GM21619 (cell line): ENCODE results near the gene CAPRIN2.

Source experiments
- ATAC-seq: cut with Tn5 transposase; IDR thresholded peaks from one replicate; pipeline ENCODE4 v1.9.1; 2021; ENCODE audit not compliant: unreplicated experiment

CAPRIN2 gene, protein sequence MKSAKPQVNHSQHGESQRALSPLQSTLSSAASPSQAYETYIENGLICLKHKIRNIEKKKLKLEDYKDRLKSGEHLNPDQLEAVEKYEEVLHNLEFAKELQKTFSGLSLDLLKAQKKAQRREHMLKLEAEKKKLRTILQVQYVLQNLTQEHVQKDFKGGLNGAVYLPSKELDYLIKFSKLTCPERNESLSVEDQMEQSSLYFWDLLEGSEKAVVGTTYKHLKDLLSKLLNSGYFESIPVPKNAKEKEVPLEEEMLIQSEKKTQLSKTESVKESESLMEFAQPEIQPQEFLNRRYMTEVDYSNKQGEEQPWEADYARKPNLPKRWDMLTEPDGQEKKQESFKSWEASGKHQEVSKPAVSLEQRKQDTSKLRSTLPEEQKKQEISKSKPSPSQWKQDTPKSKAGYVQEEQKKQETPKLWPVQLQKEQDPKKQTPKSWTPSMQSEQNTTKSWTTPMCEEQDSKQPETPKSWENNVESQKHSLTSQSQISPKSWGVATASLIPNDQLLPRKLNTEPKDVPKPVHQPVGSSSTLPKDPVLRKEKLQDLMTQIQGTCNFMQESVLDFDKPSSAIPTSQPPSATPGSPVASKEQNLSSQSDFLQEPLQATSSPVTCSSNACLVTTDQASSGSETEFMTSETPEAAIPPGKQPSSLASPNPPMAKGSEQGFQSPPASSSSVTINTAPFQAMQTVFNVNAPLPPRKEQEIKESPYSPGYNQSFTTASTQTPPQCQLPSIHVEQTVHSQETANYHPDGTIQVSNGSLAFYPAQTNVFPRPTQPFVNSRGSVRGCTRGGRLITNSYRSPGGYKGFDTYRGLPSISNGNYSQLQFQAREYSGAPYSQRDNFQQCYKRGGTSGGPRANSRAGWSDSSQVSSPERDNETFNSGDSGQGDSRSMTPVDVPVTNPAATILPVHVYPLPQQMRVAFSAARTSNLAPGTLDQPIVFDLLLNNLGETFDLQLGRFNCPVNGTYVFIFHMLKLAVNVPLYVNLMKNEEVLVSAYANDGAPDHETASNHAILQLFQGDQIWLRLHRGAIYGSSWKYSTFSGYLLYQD

DNA sequence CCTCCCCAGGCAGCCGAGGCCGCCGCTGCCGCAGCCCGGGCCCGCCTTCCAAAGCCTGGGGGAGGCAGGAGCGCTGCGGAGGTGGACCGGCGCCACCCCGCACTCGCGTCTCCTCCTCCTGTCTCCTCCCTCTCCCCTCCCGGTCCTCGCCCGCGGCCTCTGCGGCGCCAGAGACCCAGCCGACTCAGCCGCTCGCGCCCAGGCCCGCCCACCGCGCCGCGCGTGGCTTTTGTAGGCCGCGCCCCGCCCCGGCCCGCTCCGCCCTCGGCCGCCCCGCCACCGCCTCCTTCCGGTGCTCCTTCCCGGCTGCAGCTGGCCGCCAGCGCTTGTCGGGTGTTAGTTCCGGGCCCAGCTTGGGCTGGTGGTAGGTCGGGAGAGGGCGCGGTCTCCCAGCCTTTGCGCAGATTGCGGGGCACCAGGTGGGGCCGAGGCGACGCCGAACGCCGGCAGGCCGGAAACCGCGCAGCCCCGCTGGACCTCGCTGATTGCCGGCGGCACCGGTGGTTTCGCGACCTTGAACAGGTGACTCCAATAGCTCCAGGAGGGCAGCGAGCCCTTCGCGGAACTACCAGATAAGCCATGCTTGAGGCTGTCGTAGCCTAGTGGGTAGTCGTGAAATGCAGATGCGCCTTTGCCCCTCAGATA lies at the start of gene CAPRIN2:
Gene CAPRIN2, minus strand, starts transcription at position 202 of the 645 bp plus-strand sequence. CDS start 1,431 bp downstream, outside the sequence.
- ATAC-seq, result peak; percentile 91

DNA sequence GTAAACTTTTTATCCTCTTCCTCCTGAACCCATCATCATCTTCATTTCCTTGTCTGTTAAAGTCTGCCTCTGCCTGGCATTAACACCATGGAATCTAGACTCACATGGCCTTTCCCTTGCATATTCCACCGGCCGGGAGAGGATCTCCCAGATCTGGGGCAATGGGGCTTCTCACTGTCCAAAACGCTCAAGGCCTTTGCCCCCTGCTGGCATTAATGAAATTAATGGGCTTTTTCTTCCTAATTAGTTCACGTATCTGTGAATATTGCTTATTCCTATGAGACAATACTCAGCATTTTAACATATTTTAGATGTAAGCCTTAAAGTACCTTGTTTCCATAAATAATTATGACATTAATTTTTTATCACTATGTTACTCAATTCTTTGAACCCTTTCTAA lies 42.9 kb upstream of the CAPRIN2 start:
- ATAC-seq, result no peak

DNA sequence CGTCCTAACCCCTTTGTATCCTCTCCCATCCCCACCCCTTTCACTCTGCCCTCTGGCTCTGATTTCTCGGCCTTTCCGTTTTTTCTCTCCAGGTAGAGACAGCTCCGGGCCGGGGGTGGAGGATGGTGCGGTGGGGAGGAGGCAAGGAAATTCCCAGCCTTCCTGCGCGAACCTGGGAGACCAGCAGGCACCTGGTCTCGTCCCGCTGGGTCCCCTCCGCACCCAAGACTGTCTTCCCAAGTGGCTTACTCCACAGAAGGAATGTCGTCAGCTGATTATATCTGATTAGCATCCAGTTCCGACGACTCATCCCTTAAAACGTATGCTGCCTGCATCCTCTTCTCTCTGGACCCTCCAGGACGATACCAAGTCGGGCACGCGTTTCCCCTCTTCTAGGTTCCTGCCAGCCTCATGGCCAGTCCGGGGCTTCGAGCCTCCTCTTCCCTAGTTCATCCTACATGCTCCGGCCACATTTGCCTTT lies 42.2 kb upstream of the CAPRIN2 start:
- no peak for ATAC-seq

DNA sequence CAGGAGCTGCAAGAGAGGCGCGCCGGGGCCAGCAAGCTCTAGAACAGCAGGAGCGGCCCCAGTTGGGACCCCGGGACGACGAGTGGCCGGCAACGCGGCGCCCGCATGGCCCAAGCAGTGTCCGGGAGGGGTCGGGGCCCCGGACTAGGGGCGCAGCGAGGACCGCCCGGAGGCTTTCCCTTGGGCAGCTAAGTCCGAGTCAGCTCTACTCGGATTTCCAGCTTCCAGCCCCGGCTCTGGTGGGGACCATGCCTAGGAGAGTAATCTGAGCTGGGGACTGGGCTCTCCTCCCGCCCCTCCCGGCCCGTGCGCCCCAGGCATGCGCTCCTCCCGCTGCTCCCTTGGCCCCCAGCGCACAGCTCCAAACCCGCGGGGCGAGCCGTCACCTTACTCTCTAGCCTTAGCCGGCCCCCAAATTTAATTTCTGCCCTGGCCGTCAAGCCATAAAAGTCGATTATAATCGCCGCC lies 41.6 kb upstream of the CAPRIN2 start:
- peak; percentile 13 for ATAC-seq

DNA sequence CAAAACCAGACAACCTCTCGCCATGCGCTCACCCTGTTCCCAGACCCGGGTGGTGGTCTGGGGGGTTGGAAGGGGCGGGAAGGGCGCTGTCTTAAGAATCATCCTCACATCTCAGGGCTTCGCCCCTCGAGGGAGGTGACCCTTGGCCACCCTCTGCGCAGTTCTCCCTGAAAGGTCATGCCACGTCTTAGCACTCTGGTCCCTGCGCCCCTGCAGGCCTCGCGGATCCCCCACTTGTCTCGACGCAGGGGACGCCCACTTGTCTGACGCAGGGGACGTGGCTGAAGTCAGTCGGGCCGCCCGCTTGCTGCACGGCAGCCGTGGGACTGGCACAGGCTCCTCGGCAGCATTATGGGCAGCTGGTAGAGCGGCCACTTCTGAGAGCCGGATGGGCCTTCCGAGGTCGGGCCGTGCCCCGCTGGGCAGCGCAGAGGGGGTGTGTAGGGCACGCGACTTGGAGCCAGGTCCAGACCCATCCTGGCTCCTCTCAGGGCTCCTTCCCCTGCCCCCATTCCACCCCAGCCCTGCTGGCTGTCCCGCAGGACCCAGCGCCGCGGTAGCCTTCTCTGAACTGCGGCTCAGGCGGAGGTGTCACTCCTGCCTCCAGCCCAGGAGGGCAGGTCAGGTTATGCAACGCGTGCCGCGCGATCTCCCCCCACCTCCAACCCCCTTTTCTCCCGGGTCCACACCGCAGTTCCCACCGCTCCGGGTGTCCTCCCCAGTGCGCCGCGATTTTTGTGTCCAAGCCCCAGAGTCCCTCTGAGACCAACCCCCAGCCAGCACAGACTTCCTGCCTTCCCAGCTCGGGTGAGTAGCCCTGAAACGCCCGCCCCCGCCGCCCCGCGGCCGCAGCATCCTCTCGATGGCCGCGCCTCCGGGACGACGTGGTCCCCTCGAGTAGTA lies 40.9 kb upstream of the CAPRIN2 start:
- ATAC-seq, result peak; percentile 96

DNA sequence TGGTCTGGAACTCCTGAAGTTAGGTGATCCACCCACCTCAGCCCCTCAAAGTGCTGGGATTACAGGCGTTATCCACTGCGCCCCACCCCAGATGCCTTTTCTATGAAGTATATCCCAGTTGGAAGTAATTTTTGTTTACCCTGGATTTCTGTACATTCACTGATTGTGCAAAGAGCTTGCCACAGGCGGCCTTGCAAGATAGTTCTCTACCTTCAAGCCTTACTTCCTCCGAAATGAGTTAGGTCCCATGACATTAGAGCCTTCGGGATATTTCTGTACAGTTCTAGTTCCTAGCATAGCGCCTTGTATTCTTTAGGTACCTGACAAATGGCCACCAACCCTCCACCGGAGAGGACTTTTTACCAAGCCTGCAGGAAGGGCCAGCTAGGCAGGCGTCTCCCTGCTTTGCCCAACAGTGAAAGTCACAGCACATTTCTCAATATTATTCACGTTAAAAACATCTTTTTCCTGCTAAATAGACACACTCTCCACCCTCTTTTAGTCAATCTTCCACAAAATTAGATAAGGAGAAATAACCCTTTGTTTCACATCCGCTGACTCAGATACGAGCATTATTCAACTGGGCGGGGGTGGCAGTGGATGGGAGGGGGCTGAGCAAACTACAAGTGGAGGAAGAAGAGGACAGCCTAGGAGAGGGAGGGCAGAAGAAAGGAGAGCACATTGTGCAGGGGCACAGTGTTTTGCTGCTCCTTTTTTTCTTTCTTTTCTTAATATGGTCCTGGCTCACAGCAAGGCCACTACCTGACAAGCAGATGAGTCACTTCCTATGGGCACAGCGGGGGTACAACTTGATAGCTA lies 40.0 kb upstream of the CAPRIN2 start:
- no peak for ATAC-seq

DNA sequence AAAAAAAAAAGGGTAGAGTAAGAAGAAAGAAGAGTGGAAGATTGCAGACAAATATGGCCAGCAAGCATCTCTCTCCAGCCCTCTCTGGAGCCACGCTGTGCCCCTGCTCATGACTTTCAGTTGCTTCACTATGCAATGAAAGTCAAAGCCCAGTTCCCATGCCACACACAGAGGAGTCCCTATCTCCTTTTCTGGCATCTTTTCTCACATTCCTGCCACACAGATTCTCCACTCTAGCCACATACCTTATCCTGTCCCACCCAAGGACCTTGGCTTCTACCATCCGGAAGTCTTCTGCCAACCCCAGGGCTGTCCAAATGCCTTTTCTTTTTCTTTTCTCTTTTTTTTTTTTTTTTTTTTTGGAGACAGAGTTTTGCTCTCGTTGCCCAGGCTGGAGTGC lies 39.3 kb upstream of the CAPRIN2 start:
- ATAC-seq, result no peak

DNA sequence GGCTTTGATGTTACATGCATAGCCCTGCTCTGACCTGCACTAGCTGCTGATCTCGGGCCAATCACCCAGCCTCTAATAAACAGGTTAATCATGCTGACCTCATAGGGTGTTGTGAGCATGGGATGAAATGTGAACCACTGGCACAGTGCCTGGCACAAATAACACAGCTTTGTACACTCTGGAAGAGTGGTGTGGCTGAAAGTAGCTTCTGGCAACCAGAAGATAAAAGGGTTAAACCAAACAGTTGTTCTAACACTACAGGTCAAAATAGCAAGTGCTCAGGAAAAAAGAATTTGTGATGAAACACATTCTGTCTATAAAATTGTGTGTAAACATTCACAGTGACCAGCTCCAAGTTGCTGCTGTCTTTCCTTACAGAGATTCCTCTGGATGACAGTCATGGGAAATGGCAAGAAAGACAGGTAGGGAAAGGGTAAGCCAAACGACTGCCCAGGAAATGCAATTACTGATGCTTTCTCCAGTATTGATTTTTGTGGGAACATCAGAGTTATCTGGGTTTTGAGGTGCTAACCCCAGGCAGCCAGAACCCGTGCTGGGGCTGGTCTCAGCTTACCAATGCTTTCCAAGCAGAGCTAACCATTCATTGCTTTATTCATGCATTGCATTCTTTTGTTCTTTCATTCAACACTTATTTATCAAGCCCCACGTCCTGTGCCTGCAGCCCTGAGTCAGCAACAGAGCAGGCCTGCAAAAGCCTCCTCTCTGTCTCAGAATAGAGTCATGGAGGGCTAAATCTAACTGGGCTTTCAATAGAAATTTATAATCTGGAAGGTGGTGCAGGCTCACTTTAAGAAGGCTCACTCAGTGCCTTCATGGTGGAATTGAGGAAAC lies 38.1 kb upstream of the CAPRIN2 start:
- no peak for ATAC-seq

DNA sequence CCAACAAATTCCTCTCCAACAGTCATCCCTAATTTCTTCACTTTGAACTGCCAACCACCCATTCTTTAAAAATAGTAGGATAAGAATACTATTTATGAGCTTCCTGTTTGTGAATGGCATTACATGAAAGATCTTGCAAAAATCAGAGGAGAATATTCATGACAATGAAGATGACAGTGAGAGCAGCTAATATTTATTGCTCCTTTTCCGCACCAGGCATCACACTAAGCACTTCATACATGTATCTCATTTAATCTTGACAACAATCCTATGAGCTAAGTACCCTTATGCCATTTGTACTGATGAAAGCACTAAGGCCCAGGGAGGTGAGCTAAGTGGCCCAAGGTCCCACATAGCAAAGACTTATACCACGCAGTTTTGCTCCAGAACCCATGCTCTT lies 37.3 kb upstream of the CAPRIN2 start:
- no peak for ATAC-seq

DNA sequence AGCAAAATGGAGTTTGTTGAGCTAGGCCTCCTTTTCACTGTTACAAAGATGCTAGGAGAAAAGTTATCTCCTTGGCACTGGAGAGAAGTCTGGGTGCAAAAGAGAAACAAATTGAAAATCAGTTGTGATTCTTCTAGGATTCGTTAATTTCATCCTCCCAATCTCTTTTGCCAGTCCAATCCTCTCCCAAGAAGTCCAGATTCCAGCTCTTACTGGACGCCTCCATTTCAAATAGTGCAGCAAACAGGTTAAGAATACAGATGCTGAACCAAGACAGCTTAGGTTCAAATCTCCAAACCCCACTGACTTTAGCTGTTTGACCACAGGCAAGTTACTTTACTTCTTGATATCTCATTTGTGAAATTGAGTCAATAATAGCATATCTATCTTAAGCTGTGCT lies 34.0 kb upstream of the CAPRIN2 start:
- ATAC-seq, result no peak

DNA sequence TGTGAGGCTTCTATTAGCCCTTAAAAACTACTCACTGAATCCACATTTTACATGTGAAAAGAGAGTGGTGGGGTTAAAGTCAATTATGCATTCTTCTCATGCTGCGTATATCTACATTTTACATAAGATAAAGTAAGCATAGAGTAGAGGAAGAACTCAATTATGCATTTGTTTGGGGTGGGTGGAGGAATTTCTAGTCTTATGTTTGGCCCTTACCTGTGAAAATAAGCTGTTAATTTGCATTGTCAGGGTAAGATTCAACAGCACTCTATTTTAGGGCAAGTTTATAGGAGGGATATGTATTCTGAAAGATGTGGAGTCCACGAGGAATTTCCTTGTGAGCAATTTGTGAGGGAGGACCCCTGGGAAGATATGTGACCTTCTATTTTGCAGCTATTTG lies 30.9 kb upstream of the CAPRIN2 start:
- ATAC-seq, result no peak

DNA sequence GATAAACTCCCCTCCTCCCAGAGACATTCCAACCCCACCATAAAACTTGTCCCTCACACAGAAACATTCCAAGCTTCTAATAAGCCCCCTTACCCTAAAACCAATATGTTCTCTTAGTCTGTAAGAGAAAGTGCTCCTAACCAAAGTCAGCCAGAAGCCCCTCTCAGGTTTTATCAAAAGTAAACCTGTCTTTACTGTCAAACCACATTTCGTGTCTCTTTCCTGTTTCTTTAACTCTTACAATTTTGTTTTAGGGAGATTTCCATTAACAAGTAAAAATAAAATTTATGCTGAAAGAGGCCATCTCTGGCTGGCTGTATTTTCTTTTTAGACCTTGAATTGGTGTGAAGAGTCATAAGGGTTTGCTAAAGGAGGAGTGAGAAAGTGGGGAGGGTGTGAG lies 29.8 kb upstream of the CAPRIN2 start:
- ATAC-seq, result no peak

DNA sequence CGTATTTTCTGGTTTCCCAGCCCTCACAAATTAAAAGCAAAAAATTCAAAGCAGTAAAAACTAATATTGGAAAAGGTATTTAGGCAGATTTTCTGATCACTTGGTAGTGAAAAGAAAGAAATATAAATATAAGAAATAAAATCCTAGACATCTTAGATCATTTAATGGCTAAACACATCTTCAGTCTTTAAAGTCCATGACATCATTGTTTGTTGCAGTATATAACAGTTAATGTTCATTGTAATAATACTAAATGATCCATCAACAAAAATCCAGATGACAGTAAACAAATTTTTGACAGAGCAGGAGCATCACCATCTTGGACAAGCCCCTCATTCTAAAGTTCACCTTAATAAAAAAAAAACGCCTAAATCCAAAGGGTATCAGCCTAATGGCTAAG lies 29.2 kb upstream of the CAPRIN2 start:
- ATAC-seq, result no peak

DNA sequence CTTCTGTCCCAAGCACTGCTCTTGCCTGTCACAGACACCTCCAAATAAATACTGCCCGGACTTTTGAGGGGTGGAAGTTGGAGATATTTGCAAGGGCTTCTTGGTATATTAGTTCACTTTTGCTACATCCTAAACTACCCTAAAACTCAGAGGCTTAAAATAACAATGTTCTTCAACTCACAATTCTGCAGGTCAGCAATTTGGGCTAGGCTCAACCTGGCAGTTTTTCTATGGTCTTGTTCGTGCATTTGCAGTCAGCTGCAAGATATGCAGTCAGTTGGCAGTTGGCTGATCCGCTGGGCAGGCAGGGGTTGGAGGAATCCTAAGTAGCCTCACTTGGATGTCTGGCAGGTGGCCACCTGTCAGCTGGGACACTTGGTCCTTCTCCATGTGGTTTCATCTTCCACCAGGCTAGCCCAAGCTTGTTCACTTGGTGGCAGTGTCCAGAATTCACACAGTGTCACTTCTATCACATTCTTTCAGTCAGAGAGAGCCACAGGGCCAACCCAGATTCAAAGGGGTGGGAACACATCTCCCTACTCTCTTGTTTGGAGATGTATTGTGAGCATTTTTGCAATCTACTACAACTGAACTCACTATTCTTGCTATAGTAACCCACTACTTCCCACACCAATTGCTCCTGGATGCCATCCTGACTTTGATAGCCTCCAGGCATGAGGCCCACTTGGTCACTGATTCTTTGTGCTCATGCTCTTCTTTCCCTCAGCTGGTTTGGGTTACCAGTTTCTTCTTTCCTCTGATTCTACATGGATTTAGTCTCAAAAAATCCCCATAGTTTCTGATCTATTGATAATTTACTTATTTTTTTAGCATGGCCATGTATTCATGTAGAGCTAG lies 27.8 kb upstream of the CAPRIN2 start:
- ATAC-seq, result no peak

DNA sequence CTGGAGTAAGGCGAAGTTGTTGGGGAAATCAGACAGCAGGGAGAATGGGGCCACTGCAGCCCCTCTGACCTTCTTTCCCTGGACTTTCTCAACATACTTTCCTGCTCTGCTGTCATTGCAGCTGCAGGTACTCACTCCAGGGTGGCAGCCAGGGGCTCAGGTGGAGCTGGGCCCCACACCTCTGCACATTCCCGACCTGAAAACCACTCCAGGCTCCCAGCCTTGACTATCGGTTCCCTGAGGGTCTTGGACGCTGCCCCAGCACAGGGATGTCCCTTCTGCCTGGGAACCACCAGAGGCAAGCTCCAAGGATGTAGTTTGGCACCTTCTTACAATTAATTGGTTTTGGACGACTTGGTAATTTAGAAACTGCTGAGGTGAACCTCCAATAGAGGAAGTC lies 24.8 kb upstream of the CAPRIN2 start:
- no peak for ATAC-seq

DNA sequence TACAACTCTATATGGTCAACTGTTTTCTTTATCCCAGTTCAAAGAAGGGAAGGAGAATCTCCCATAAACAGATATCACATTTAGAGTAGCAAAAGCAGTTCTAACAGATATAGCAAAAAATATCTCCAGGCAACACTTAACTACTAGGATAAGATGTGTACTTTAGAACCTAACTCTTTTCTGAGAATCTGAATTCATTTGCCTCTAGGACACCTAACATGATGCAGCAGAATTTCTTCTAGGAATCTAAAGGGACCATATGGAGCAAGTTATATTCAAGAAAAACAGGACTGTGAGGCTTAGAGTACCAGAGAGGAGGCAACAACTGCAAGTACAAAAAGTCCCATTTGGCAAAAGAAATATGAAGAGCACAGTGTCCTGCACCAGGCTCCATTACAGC lies 24.4 kb upstream of the CAPRIN2 start:
- no peak for ATAC-seq

DNA sequence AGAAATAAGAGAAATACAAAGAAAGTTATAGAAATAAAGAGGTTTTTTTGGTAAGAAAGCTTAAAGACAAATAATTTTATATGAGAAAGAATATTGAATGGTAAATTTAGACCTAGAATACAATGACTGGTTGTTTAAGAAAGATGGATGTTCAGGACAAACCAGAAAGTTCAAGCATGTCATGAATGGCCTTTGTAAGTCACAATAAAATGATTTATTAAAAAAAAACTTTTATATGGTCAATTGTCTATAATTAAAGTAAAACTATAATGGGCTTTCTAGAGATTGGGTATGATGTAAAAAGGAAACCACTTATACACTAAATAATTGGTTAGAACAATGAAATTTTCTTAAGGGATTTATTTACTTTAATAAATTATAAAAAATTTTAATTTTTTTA lies 19.8 kb upstream of the CAPRIN2 start:
- ATAC-seq, result no peak
